HG03280 (cell line): ENCODE results near the gene CTXND2.
"Not testable (repeated sequence)": the region's sequence is repeated elsewhere in the genome, so short reads cannot be mapped to it uniquely, and the experiment has no call there.

Experiments
- ATAC-seq: cut with Tn5 transposase; IDR thresholded peaks from one replicate; pipeline ENCODE4 v1.9.1; 2021; ENCODE audit warnings: mild to moderate bottlenecking, moderate library complexity; ENCODE audit not compliant: unreplicated experiment

Gene CTXND2

DNA sequence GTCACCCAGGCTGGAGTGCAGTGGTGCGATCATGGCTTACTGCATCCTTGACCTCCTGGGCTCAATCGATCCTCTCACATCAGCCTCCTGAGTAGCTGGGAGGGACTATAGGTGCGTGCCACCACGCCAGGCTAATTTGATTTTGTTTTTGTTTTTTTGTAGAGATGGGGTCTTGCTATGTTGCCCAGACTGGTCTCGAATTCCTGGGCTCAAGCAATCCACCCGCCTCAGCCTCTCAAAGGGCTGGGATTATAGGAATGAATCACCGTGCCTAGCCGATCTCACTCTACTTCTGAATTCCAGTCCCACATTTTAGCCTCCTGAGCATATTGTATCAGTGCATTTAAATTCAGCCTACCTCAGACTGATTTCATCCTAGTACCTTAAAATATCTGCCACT lies 1.8 kb downstream of the CTXND2 start:
- ATAC-seq: no peak

DNA sequence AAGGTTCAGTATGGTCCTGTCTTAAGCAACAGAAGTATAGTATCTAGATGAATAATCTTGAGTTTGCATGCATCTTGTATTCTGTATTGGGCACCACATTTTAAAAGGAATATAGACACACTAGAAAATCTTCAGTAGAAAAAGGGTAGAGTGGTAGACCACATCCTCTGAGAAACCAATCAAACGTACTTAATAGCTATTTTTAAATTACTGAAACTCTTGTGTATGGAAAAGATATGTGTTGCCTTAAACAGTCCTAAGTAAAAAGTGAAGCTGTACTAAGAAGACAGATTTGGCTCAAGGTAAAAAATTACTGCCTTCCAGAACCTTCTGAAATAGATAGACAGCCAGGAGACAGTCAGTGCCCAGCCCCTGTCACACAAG lies 3.1 kb downstream of the CTXND2 start:
- no peak for ATAC-seq

DNA sequence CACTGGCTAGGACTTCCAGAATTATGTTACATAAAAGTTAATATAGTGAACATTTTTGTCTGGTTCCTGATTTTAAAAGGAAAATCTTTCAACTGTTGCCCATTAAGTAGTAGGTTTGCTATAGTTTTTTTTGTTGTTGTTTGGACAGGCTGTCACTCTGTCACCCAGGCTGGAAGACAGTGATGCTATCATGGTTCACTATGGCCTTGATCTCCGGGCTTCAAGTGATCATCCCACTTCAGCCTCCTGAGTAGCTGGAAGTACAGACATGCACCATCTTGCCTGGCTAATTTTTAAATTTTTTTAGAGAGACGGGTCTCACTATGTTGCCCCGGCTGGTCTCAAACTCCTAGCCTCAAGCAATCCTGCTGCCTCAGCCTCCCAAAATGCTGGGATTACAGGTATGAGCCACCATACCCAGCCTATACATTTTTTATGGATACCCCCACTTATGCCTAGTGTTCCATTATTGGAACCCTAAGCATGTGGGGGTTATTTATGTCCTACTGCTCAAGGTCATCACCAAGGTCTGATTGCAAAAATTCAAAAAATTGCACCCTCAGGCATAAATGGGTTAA lies 6.5 kb downstream of the CTXND2 start:
- ATAC-seq: no peak

DNA sequence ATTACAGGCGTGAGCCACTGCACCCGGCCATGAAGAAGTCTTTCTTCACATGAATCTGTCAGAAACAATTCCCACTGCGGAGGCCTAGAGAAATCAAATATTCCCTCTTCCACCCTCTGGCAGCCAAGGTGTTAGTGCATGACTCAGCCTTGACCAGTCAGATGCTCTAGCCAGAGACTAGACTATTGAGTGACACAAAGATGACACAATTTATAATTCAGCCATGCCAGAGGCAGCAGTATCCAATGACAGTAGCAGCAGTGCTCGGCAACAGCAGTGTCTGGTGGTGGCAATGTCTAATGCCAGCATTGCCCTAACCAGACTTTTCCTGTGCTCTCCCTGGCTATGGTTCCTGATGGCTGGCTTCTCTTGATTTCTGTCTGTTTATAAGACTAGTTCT lies 8.7 kb downstream of the CTXND2 start:
- ATAC-seq: no peak

DNA sequence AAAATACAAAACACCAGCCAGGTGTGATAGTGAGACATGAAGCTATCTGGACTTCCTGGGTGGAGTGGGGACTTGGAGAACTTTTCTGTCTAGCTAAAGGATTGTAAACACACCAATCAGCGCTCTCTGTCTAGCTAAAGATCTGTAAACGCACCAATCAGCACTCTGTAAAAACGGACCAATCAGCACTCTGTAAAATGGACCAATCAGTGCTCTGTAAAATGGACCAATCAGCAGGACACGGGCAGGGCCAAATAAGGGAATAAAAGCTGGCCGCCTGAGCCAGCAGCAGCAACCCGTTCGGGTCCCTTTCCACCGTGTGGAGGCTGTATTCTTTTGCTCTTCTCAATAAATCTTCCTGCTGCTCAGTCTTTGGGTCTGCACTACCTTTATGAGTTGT lies 12.9 kb downstream of the CTXND2 start:
- not testable (repeated sequence) for ATAC-seq

DNA sequence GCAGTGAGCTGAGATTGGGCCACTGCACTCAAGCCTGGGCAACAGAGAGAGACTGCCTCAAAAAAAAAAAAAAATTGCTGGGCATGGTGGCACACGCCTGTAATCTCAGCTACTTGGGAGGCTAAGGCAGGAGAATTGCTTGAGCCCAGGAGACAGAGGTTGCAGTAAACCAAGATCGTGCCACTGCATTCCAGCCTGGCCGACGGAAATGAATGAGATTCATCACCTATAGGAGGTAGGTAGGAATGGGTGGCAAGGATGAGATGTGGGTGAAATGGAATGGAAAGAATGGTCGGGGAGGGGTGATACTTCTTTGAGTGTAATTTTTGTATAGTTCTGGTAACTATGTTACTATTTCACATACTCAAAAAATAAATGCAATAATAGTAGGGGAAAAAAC lies 15.4 kb downstream of the CTXND2 start:
- no peak for ATAC-seq

DNA sequence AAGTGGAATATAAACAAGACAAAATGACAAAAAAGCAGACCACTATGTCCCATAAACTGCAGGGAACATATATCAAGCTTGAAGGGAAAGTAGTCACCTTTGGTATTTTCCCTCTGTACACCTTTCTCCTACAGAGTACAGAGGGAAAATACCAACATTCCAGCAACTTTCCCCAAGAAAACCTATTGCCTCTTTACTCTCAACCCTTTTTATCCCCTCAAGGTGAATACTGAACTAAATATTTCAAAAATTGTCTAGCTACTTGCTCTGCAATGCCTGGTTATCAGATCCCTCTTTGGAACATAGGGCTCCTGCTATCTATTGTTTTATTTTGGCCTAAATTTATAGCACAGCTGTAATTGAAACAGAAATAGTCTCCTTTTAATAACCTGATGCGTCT lies 15.8 kb downstream of the CTXND2 start:
- ATAC-seq: no peak

DNA sequence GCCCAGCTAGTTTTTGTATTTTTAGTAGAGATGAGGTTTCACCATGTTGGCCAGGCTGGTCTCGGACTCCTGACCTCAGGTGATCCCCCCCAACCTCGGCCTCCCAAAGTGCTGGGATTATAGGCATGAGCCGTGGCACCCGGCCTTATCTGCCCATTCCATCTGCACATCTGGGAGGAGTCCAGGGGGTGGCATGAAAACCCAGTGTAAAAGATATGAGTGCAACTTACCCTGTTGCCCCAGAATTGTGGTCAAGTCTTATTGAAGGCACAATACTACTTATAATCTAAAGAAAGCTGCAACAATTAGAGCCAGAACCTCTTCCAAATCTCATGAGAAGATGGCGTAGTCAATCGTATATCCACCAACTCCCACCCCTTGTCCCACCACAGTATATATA lies 18.4 kb downstream of the CTXND2 start:
- no peak for ATAC-seq

DNA sequence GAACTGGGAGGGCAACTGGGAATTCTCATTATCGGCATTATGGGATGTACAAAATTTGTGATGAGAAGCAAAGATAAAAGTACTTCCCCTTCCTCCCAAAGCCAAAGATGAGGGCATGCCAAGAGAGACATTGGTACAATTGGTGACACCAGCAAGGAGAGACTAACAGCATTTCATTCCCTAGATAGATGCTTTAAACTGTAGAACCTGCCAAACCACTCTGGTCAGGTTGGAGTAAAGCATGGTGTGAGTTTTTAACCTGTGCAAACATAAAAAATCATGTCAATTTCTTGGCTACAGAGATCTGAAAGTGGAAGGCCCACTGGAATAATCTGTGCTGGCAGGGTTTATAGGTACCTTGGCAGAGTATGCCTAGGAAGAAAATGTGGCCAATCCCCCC lies 19.4 kb downstream of the CTXND2 start:
- ATAC-seq: no peak

DNA sequence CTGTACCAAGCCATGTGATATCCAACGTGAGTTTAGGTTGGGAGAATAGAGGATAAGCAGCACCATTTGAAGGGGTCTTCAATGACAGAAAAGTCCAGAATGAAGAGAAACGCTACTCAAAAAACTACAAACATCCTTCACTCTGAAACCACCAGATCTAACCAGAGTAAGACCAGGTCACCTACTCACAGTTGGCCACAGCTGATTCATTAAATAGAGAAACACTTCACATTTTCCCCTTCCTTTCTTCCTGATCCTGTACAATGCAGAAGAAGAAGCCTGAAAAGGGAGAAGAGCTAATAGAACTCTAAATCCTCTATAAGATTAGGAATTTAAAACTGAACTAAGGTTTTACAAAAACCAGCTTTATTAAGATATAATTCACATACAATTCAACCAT lies 19.9 kb downstream of the CTXND2 start:
- ATAC-seq: no peak

DNA sequence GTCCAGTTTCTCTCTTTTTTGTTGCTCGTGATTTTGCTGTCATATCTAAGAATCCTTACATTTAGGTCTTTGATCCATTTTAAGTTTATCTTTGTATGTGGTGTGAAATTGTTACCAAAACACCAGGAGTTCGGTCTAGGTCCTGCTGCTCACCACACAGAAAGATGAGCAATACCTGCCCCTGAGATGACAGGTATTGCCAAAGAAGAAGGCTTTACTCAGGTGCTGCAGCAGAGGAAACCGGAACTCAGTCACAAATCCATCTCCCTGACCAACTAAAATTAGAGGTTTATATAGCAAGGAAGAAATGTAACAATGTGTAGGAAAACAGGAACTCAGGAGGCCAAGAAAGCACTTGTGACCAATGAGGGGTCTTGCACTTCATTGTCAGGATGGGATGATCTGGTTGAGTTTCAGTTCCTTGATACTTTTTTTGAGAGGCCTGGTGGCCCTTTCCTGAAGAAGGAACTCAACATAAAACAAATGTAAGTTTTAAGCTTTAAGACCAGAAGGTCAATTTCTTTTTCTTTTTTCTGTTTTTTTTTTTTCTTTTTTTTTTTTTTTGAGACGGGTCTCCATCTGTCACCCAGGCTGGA lies 22.7 kb downstream of the CTXND2 start:
- ATAC-seq: no peak

DNA sequence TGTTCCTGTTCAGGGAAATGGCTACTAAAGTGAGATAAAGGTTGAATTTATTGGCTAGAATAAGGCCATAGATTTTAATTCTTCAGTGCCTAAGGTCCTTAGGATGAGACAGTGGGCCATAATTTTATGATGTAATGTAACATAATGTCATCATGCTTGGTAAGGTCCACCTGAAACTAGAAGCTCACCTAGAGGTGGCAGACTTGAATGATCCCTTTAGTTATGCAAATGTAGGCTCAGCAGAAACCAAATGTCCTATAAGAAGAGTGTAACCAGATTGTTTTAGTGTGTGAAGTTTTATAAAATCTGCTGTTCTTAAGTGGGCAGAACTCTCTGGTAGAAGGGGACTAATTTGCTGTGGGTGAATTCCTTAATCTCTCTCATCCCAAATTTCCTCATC lies 25.7 kb downstream of the CTXND2 start:
- ATAC-seq: no peak

DNA sequence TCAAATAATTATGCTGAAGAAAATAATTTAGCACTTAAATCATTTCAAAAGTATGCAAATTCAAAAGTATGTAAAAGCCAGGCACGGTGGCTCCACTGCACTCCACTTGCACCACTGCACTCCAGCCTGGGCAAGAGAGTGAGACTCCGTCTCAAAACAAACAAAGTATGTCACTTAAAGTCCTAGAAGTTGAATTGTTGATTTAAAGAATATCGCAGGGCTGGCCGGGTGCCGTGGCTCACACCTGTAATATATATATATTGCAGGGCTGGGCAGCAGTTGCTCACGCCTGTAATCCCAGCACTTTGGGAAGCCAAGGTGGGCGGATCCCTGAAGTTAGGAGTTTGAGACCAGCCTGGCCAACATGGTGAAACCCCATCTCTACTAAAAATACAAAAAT lies 30.5 kb downstream of the CTXND2 start:
- no peak for ATAC-seq

DNA sequence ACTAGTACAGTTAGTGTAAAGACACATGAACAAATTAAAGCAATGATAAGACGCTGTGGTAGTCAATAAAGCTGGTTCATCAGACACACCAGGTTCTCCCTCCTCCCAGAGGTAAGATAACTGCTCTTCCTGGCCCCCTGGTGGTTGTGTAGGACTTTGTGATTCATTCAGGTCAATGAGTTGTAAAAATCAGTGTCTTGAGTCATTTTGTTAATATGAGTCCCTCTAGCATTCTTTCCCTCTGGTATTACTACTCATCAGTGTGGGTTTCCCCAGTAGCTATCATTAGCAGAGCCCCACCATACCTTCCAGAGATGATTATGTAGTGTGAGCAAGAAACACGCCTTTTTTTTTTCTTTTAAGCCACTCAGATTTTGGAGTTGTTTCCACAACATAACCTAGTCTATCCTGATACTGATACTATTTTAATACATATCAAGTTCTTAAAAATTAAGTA lies 35.6 kb downstream of the CTXND2 start:
- ATAC-seq: peak; percentile 35

DNA sequence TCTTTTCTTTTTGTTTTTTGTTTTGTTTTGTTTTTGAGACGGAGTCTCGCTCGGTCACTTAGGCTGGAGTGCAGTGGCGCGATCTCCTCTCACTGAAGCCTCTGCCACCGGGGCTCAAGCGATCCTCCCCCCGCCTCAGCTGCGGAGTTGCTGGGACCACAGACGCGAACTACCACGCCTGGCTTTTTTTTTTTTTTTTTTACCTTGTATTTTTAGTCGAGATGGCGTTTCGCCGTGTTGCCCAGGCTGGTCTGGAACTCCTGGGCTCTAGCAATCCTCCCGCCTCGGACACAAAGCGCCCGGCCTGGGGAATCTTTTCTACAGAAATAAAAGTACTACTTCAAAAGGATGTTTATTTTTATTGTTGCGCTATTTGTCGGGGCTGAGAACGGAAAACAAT lies 38.1 kb downstream of the CTXND2 start:
- no peak for ATAC-seq

DNA sequence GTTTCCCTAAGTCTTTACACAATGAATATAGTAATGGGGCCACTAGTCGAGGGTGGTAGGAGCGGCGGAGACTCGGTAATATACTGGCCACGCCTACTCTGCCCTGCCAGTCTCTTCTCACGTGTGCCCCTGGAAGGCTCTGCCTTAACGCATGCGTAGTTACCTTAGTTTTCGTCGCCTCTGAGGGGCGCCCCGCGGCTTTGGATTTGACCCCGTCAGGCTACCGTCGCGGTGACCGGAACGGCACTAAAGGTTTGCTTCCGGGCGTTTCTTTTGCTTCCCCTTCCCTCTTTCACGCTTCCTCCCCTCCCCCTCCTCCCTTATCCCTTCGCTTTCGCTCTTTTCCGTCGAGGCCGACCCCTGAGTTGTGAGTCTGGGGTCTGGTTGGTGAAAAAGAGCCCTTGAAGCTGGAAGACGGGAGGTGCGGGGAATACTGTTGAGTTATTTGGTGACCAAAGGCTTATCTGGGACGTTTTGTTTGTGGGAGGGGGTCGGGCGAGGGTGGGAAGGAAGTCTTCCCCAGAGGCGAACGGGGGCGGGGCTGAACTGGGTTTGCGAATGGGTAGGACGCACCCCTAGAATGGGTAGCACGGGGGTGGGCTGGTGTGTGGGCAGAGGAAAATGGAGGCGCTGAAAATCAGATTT lies 39.3 kb downstream of the CTXND2 start, which contains the start of gene SETDB1:
SETDB1 (plus strand) TSS at position 267 of the 645 bp plus-strand sequence. CDS start 1,352 bp downstream, outside the sequence.
- ATAC-seq: peak; percentile 89

DNA sequence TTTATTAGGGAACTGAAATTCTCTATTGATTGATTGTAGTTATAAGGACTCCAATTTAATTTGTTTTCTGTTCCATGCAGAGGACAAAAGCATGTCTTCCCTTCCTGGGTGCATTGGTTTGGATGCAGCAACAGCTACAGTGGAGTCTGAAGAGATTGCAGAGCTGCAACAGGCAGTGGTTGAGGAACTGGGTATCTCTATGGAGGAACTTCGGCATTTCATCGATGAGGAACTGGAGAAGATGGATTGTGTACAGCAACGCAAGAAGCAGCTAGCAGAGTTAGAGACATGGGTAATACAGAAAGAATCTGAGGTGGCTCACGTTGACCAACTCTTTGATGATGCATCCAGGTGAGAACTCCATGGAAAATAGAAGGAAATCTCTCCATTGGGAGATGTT lies 40.7 kb downstream of the CTXND2 start:
- ATAC-seq: no peak

DNA sequence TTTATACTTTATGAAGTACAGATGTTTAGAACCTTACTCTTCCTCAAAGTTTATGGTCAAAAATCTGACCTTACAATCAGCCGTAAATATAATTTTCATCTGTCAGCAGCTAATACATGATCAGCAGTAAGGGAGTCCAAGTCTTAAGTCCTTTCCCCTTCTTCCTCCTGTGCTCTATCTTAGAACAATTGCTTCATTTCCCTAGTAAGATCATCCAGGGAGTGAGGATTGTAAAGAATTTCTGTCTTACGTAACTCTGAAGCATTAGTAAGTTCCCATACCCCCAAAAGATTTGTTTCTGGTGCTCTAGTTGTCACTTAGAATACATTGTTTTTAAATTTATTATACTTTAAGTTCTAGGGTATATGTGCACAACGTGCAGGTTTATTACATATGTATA lies 41.4 kb downstream of the CTXND2 start:
- ATAC-seq: no peak

DNA sequence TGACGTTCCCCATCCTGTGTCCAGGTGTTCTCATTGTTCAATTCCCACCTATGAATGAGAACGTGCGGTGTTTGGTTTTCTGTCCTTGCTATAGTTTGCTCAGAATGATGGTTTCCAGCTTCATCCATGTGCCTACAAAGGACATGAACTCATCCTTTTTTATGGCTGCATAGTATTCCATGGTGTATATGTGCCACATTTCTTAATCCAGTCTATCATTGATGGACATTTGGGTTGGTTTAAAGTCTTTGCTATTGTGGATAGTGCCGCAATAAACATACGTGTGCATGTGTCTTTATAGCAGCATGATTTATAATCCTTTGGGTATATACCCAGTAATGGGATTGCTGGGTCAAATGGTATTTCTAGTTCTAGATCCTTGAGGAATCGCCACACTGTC lies 41.8 kb downstream of the CTXND2 start:
- not testable (repeated sequence) for ATAC-seq

DNA sequence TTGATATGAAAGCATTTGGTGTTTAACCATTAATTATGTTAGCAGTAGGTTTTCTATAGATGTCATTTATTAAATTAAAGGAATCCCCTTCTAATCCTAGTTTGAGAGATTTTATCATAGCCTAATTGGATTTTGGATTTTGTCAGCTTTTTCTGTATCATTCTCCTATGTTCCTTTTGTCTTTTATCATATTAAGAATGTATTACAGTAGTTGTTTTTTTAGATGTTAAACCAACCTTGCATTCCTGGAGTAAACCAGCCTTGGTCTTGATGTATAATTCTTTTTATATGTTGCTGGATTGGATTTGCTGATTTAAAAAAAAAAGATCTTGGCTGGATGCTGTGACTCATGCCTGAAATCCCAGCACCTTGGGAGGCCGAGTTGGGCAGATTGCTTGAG lies 44.8 kb downstream of the CTXND2 start:
- no peak for ATAC-seq

DNA sequence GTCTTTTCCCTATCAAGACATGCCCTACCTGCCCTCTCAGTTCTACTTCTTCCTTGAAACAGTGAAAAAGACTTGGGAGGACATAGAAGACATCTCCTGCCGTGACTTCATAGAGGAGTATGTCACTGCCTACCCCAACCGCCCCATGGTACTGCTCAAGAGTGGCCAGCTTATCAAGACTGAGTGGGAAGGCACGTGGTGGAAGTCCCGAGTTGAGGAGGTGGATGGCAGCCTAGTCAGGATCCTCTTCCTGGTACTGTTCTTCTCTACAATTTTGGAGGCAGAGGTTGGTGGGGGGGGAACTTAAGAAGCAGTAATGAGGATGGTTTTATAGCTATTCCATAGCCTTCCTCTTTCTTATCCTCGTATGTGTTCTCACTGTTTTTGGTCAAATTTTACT lies 57.9 kb downstream of the CTXND2 start:
- no peak for ATAC-seq

DNA sequence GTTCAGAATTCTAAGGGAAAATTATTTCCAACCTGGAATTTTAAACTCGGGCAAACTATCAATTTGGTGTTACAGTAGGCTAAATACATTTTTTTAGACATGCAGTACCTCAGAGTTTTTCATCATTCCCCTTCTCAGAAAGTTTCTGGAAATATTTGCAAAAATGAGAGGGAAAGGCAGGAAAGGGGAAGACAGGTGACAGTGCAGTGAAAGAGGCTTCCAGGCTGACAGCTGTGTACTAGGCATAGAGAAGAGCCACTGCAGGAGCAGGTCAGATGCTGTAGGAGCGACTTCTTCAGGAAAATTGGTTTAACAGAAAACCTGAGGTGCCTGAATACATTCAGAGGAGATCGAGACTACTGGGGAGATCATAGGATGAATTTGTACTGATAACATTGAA lies 67.8 kb downstream of the CTXND2 start:
- ATAC-seq: no peak

DNA sequence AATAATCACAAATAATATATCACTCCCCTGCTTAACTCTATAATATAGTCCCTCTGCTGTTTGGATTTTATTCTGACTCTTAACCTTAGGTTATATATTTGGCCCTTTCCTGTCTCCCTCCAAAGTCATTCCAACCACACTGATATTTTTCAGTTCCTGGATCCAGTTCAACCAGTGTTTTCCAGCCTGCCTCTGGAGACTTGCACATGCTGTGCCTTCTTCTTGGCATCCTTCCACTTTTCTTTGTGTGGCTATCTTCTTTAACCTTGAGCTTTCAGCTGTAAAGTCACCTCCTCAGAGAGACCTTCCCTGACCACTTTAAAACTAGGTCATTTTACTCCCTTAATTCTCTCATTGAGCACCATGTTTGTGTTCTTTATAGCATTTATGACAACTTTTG lies 68.3 kb downstream of the CTXND2 start:
- ATAC-seq: no peak
